Kidney capillary endothelial cell (primary cell): ENCODE data around the gene RPLP1.

ENCODE experiments used
- DNase-seq: peaks from one replicate; pipeline ENCODE4 v3.0.0-alpha.2; 2018; ENCODE audit warnings: low spot score

Gene RPLP1

DNA sequence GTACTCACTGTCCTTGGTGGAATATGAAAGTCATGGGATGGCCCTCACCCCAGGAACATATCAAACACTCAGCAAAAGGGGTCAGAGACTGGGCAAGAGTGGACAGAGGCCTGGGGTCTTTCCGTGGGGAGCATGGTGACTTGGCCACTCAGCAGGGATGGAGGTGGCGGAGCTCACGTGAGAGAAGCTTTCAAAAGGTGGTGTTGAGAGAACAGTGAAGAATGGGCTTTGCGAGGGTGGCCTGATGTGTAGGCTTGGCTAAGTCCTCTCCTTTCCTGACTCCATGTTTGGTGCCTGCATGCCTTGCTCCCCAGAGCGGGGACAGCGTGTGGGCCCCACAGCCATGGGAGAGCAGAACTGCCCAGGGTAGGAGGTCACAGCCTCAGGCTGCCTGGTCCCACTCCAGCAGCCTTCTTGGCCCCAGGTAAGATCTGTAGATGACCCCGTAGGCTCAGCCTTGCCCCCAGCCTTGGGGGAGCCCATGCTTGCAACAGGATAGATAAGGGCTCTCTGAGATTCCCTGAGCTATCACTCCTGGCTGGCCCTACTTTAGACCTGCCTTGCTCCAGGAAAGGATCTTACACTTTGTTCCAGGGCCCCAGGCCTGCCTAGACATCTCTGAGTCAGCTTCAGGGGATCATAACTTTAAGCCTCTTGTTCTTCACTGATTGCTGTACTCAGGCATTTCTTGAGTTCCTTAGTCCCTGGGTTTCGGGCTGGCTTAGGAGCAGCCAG is 17.0 kb downstream of the RPLP1 start:
- no peak for DNase-seq

DNA sequence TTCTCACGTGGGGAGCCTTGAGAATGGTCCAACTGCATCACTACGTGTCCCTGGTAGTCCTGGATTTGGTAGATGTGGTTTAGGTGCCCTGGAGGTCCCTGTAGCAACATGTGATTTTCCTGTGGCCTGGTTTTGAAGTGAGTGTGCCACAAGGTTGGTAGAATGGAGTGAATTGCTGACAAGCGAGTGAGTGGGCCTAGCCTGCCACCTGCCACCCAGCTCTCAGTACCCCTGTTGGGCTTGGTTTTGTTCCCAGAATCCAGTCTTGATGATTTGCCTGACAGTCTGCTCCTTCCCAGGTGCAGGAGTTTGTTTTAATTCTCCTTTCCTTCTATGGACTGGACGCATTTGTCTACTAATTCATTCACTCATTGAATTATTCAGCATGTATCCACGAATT is 19.4 kb downstream of the RPLP1 start:
- no peak for DNase-seq

- no peak for DNase-seq
These were observed 19.9 kb downstream of the RPLP1 start for GRCh38 chr15:69472562-69472961.

GRCh38 chr15:69474291-69474690 is 21.7 kb downstream of the RPLP1 start:
- peak; percentile 68 for DNase-seq

- DNase-seq, result no peak
These were observed 22.3 kb downstream of the RPLP1 start for GRCh38 chr15:69474846-69475455.

GRCh38 chr15:69475769-69476358 is 23.2 kb downstream of the RPLP1 start:
- peak; percentile 74 for DNase-seq

DNA sequence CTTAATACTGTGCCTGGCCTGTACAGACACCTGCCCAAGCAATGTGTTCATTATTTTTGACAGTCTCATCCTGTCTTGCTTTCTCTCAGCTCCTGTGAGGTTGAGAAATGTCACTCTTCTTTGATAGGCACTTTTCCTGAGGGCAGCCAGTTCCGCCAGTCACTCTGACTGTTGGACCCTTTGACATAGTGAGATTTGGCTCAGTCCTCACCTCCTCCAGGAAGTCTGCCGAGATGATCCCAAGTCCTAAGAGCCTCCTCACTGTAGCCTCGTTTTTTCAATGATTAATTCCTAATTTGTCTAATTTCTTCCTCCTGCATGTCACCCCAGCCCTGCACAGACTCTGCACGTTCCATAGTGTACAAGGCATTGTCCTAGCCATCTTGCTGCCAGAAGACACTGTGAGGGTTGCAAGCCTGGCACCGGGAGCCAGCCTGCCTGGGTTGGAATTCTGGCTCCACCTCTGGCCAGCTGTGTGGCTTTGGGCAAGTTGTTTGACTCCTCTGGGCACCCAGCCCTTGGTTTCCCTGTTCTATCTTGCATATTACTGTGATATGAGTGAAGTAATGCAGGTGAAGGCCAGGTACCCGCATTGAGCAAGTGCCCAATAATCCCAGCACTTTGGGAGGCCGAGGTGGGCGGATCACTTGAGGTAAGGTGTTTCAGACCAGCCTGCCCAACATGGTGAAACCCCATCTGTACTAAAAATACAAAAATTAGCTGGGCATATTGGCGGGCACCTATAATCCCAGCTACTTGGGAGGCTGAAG is 24.3 kb downstream of the RPLP1 start:
- no peak for DNase-seq

GRCh38 chr15:69478259-69478781 is 25.7 kb downstream of the RPLP1 start:
- DNase-seq, result peak; percentile 60

GRCh38 chr15:69479081-69479480 is 26.5 kb downstream of the RPLP1 start:
- DNase-seq, result no peak

DNA sequence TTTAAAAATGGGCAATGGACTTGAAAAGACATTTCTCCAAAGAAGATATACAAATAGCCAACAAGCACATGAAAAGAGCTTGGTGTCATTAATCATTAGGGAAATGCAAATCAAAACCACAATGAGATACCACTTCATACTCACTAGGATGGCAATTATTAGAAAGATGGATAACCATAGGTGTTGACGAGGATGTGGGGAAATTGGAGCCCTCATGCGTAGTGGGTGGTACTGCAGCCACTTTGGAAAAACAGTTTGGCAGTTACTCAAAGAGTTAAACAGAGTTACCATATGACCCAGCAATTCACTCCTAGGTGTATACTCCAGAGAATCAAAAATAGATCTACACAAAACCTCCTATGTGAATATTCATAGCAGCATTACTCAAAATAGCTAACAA is 27.4 kb downstream of the RPLP1 start:
- no peak for DNase-seq

- DNase-seq, result no peak
These were observed 28.3 kb downstream of the RPLP1 start for GRCh38 chr15:69480932-69481331.

- no peak for DNase-seq
These were observed 30.2 kb downstream of the RPLP1 start for GRCh38 chr15:69482686-69483256.

DNA sequence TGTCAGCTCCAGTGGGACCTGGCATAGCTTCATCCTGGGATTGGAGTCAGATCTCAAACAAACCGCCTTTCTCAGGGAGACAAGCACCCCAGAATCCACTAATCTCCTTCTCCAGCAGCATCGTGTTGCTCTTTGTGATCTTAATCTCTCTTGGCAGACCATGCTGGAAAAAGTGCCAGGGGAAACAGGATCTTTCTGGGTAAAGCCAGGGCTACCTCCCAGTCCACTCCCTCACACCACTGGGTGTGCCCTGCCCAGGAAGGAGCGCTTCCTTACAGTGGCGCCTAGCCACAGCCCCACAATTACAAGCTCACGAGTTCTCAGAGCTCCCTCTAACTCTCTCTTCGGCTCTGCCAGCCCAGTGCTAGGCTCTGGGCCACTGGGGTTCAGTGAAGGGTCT is 32.2 kb downstream of the RPLP1 start:
- DNase-seq, result no peak

DNA sequence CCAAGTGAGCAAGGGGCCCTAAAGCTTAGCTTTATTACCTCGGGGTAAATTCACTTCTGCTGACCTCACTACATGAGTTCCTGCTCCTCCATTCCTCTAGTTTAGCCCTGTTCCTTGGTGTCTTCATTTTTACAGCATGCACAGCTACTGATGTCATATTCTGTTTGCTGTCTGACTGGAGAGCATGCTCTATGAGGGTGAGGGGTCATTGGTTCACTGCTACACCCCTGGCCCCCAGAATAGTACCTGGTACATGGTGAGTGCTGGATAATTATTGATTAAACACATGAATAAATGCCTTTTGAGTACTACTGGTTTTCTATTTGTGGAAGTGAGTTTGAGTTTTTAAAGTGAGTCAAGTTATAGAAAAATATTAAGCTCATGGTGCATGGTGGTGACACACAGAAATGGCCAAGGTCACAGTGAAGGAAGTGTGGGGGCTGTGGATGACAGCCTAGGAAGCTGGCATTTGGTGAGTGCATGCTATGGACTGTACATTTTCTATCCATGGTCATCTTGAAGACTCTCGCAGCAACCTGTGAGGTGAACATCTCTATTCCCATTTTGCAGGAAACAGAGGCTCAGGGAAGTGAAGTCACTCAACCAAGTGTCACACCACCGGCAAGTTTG is 34.0 kb downstream of the RPLP1 start:
- DNase-seq, result no peak

DNA sequence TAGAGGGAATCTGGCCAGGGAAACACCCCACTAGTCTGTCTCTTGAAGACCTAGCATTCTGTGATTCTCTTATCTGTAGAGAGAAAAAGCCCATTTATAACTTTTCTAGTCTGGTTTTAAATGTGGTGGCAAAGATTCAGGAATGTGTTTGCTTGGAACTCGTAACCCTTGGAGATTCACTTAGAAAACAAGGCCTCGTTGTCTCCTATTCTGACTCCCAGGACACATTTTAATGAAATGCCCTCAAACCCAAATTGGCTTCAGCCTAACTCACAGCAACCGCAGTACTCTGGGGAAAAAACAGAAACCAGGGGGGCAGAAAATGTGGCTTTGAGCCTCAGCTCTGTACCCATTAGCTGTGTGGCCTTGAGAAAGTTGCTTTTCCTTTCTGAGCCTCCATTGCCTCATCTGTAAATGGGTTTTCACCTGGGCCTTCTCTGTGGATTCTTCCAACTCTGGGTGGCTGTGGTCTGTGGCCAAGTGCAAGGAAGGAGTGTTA is 36.5 kb downstream of the RPLP1 start:
- DNase-seq, result no peak

- DNase-seq, result no peak
These were observed 37.9 kb downstream of the RPLP1 start for GRCh38 chr15:69490356-69491037.

- no peak for DNase-seq
These were observed 38.5 kb downstream of the RPLP1 start for GRCh38 chr15:69491038-69491505.

GRCh38 chr15:69493406-69493805 is 40.8 kb downstream of the RPLP1 start:
- DNase-seq, result no peak

DNA sequence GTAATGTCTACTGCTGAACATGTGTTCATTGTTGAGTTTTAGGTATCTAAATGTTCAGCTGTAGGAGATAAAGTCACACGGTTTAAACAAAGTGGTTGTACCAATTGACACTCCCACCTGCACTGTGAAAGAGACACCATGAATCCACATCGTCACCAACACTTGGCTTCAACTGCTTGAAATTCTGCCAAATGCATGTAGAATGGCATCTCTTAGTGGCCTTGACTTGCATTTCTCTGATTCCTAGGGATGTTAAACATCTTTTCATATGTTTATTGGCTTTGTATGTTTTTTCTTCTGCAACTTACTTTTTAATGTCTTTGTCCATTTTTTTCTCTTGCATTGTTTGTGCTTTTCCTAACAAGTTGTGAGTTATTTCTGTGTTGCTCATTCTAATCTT is 43.4 kb downstream of the RPLP1 start:
- no peak for DNase-seq

- no peak for DNase-seq
These were observed 44.5 kb downstream of the RPLP1 start for GRCh38 chr15:69497076-69497475.

- no peak for DNase-seq
These were observed 45.0 kb downstream of the RPLP1 start for GRCh38 chr15:69497667-69498066.
